H9 (cell line): ENCODE results near the gene RNF215. TPM values are rescaled to one million over a fixed set of nuclear protein-coding genes. Genes with fewer than 3 reads are reported as not detected.
A peak's percentile ranks its signal among the peaks of the same experiment; 100 is the strongest.

Source experiments
- DNase-seq: peaks from one replicate; pipeline ENCODE4 v3.0.0-alpha.2; 2017
- H2AFZ ChIP-seq: one replicate; pipeline ENCODE4 v1.6.1; 2013; ENCODE audit warnings: mild to moderate bottlenecking, low read length, control low read depth, moderate library complexity
- H2AK5ac ChIP-seq: 2 replicates; pipeline ENCODE4 v1.6.1; 2013; ENCODE audit warnings: low read length, control low read depth, mixed read lengths; ENCODE audit not compliant: insufficient read length
- H2BK120ac ChIP-seq: one replicate; pipeline ENCODE4 v1.6.1; 2013; ENCODE audit warnings: low read depth, mild to moderate bottlenecking, low read length, control low read depth, inconsistent platforms; ENCODE audit not compliant: poor library complexity, severe bottlenecking
- H2BK12ac ChIP-seq: 2 replicates; pipeline ENCODE4 v1.6.1; 2013; ENCODE audit warnings: low read length, control low read depth, mixed read lengths, low read depth; ENCODE audit not compliant: insufficient read length
- H2BK15ac ChIP-seq: 2 replicates; pipeline ENCODE4 v1.6.1; 2013; ENCODE audit warnings: low read depth, low read length, control low read depth
- H2BK20ac ChIP-seq: one replicate; pipeline ENCODE4 v1.6.1; 2013; ENCODE audit warnings: low read depth, mild to moderate bottlenecking, low read length, control low read depth, inconsistent platforms; ENCODE audit not compliant: poor library complexity, severe bottlenecking
- H2BK5ac ChIP-seq: 2 replicates; pipeline ENCODE4 v1.6.1; 2013; ENCODE audit warnings: low read length, control low read depth, mixed read lengths; ENCODE audit not compliant: insufficient read length
- H3K14ac ChIP-seq: 2 replicates; pipeline ENCODE4 v1.6.1; 2013; ENCODE audit warnings: low read length, control low read depth; ENCODE audit not compliant: insufficient read depth
- H3K18ac ChIP-seq: 2 replicates; pipeline ENCODE4 v1.6.1; 2013; ENCODE audit warnings: low read depth, mild to moderate bottlenecking, mixed read lengths, low read length, control low read depth; ENCODE audit not compliant: insufficient read length
- H3K23ac ChIP-seq: 2 replicates; pipeline ENCODE4 v1.6.1; 2013; ENCODE audit warnings: low read length, control low read depth, mixed read lengths, low read depth; ENCODE audit not compliant: insufficient read length
- H3K23me2 ChIP-seq: 2 replicates; pipeline ENCODE4 v1.6.1; 2013; ENCODE audit warnings: low read depth, mild to moderate bottlenecking, mixed read lengths, low read length, control low read depth; ENCODE audit not compliant: insufficient read length, poor library complexity, severe bottlenecking
- H3K27ac ChIP-seq: 2 replicates; pipeline ENCODE4 v1.5.1; 2013; ENCODE audit warnings: low read length, control low read depth, mixed read lengths, low read depth; ENCODE audit not compliant: insufficient read length
- H3K27me3 ChIP-seq: 2 replicates; pipeline ENCODE4 v1.6.1; 2013; ENCODE audit warnings: low read length, control low read depth, inconsistent platforms; ENCODE audit not compliant: insufficient read depth
- H3K4ac ChIP-seq: 2 replicates; pipeline ENCODE4 v1.6.1; 2013; ENCODE audit warnings: low read depth, mild to moderate bottlenecking, control low read depth, inconsistent platforms, low read length, moderate library complexity
- H3K4me1 ChIP-seq: 2 replicates; pipeline ENCODE4 v1.6.1; 2013; ENCODE audit warnings: low read length, control low read depth, inconsistent platforms; ENCODE audit not compliant: insufficient read depth
- H3K4me2 ChIP-seq: 2 replicates; pipeline ENCODE4 v1.6.1; 2013; ENCODE audit warnings: low read length, control low read depth, mixed read lengths; ENCODE audit not compliant: insufficient read length, insufficient read depth
- H3K56ac ChIP-seq: 2 replicates; pipeline ENCODE4 v1.6.1; 2013; ENCODE audit warnings: low read depth, mild to moderate bottlenecking, mixed read lengths, low read length, control low read depth; ENCODE audit not compliant: insufficient read length
- H3K79me1 ChIP-seq: 2 replicates; pipeline ENCODE4 v1.6.1; 2013; ENCODE audit warnings: low read depth, mild to moderate bottlenecking, moderate library complexity, low read length, control low read depth, inconsistent platforms; ENCODE audit not compliant: insufficient read depth, poor library complexity, severe bottlenecking
- H3K79me2 ChIP-seq: 2 replicates; pipeline ENCODE4 v1.6.1; 2013; ENCODE audit warnings: low read length, control low read depth, inconsistent platforms; ENCODE audit not compliant: insufficient read depth
- H3K9ac ChIP-seq: 2 replicates; pipeline ENCODE4 v1.6.1; 2013; ENCODE audit warnings: low read length, control low read depth, mixed read lengths; ENCODE audit not compliant: insufficient read length; ENCODE audit errors: extremely low read depth
- H3K9me3 ChIP-seq: one replicate; pipeline ENCODE4 v1.6.1; 2013; ENCODE audit warnings: low read depth, low read length, inconsistent platforms; ENCODE audit not compliant: control insufficient read depth
- H3T11ph ChIP-seq: one replicate; pipeline ENCODE4 v1.6.1; 2013; ENCODE audit warnings: mild to moderate bottlenecking, low read length, control low read depth, inconsistent platforms
- H4K20me1 ChIP-seq: one replicate; pipeline ENCODE4 v1.6.1; 2013; ENCODE audit not compliant: control insufficient read depth, insufficient read length, insufficient read depth
- H4K5ac ChIP-seq: 2 replicates; pipeline ENCODE4 v1.6.1; 2013; ENCODE audit warnings: low read depth, mild to moderate bottlenecking, mixed read lengths, low read length, control low read depth; ENCODE audit not compliant: insufficient read length
- H4K8ac ChIP-seq: replicated peaks from 2 replicates; pipeline ENCODE4 v1.6.1; 2013; ENCODE audit warnings: low read length, control low read depth, mixed read lengths, low read depth; ENCODE audit not compliant: insufficient read length
- H4K91ac ChIP-seq: 2 replicates; pipeline ENCODE4 v1.6.1; 2013; ENCODE audit warnings: low read depth, mild to moderate bottlenecking, moderate library complexity, mixed read lengths, low read length, control low read depth; ENCODE audit not compliant: insufficient read length
- H3K27ac Mint-ChIP-seq, 3 experiments: 2 replicates in 2 of 3; 3 replicates in 1 of 3; pipeline ENCODE4 v1.8.0; 2020 to 2021; ENCODE audit warnings: mixed read lengths in 3 of 3, mild to moderate bottlenecking in 1 of 3, moderate library complexity in 1 of 3
- H3K27me3 Mint-ChIP-seq: 2 replicates; pipeline ENCODE4 v1.8.0; 2021; ENCODE audit warnings: low read depth, mild to moderate bottlenecking, moderate library complexity, mixed read lengths
- H3K36me3 Mint-ChIP-seq, 3 experiments: 2 replicates in 2 of 3; 3 replicates in 1 of 3; pipeline ENCODE4 v1.8.0; 2020 to 2021; ENCODE audit warnings: low read depth in 3 of 3, mixed read lengths in 3 of 3; ENCODE audit not compliant: insufficient read depth in 1 of 3
- H3K4me1 Mint-ChIP-seq, 2 experiments: 2 replicates each; pipeline ENCODE4 v1.8.0; 2020; ENCODE audit warnings: mixed read lengths in 2 of 2
- H3K4me3 Mint-ChIP-seq, 2 experiments: 2 replicates in 1 of 2; 3 replicates in 1 of 2; pipeline ENCODE4 v1.8.0; 2020 to 2021; ENCODE audit warnings: mild to moderate bottlenecking in 2 of 2, mixed read lengths in 2 of 2, moderate library complexity in 1 of 2
- H3K9me3 Mint-ChIP-seq, 2 experiments: 2 replicates in 1 of 2; 3 replicates in 1 of 2; pipeline ENCODE4 v1.8.0; 2020; ENCODE audit warnings: mild to moderate bottlenecking in 2 of 2, mixed read lengths in 2 of 2, moderate library complexity in 1 of 2
- CTCF ChIP-seq: fragments of 200-600 bp; sonication (generic); conservative IDR thresholded peaks from 3 replicates; pipeline ENCODE4 v1.8.0; 2021; ENCODE audit warnings: antibody characterized with exemption, mild to moderate bottlenecking
- WGBS: extraction: QIAGEN DNeasy Blood & Tissue Kit; methylation state at CpG from one replicate; pipeline ENCODE4 v1.1.7; 2013; ENCODE audit warnings: missing lambda C conversion rate, low lambda C conversion rate, mixed read lengths; ENCODE audit not compliant: insufficient read length; ENCODE audit errors: extremely low coverage; 5-methylcytosine and 5-hydroxymethylcytosine counted together
- total RNA-seq: library from RNA; stranded (reverse); gene quantifications from 2 replicates; pipeline ENCODE4 v1.2.1, GENCODE V29; 2021

Gene RNF215
- total RNA-seq, 1 experiment from 2014 or later = 24.5 TPM

- Histone ChIP-seq H3K18ac (peak overlapping the region; percentile 21), H2BK5ac (no peak overlapping the region), H3K4ac (no peak overlapping the region), H4K5ac (no peak overlapping the region), H4K8ac (no peak overlapping the region), H2AK5ac (no peak overlapping the region), H3K14ac (no peak overlapping the region), H3K27ac (no peak overlapping the region), H2AFZ (no peak overlapping the region), H3T11ph (no peak overlapping the region), H3K79me1 (no peaks in the 10 kb centered on the region), H2BK20ac (no peak overlapping the region), H3K4me1 (peaks cover 4% of the 10 kb centered on the region), H3K9me3 (no peaks in the 10 kb centered on the region), H3K4me2 (peak overlapping the region; percentile 2), H4K91ac (no peak overlapping the region), H3K23me2 (no peaks in the 10 kb centered on the region), H3K23ac (no peak overlapping the region), H3K27me3 (no peaks in the 10 kb centered on the region), H3K9ac (no peak overlapping the region), H3K56ac (no peak overlapping the region), H3K79me2 (no peaks in the 10 kb centered on the region), H2BK15ac (no peak overlapping the region), H2BK12ac (no peak overlapping the region), H4K20me1 (no peaks in the 10 kb centered on the region), H2BK120ac (no peak overlapping the region)
- no CpG with 5 or more reads among the region's 7 CpGs for WGBS
- 0 out of 3 replicates have a peak, but pooled peaks have one; percentile 12 for TF ChIP-seq CTCF
- DNase-seq = peak; percentile 84
- Mint-ChIP-seq H3K4me1 (peaks cover 17 to 19% of the 10 kb centered on the region in 2 experiments), H3K9me3 (no peaks in the 10 kb centered on the region), H3K4me3 (peak overlapping the region in 1 of 2 experiments; percentile 64; a peak in 3 of 5 replicates), H3K27ac (peak overlapping the region; percentile 66 to 87 (median 86); a peak in 6 of 7 replicates), H3K27me3 (no peaks in the 10 kb centered on the region), H3K36me3 (peaks cover 3 to 13% (median 7%) of the 10 kb centered on the region in 3 experiments; a peak in 4 of 7 replicates)
These were observed 24.4 kb downstream of the RNF215 start for GRCh38 chr22:30362651-30363281.
